Activated T-cell treated with anti-CD3 and anti-CD28 coated beads, Interleukin-2, amount 50 U/mL, for 24 hours (primary cell): ENCODE results near the gene PIGM.

Experiments used
- DNase-seq: peaks from one replicate; pipeline ENCODE4 v3.0.0-alpha.2; 2020
- H3K27ac Mint-ChIP-seq: 2 replicates; pipeline ENCODE4 v1.8.0; 2020; ENCODE audit warnings: mild to moderate bottlenecking, mixed read lengths
- H3K27me3 Mint-ChIP-seq: 2 replicates; pipeline ENCODE4 v1.8.0; 2020; ENCODE audit warnings: mixed read lengths
- H3K36me3 Mint-ChIP-seq: 2 replicates; pipeline ENCODE4 v1.8.0; 2020; ENCODE audit warnings: low read depth, mixed read lengths
- H3K4me1 Mint-ChIP-seq: 2 replicates; pipeline ENCODE4 v1.8.0; 2020; ENCODE audit warnings: low read depth, mixed read lengths
- H3K4me3 Mint-ChIP-seq: 2 replicates; pipeline ENCODE4 v1.8.0; 2020; ENCODE audit warnings: mild to moderate bottlenecking, moderate library complexity, mixed read lengths
- H3K9me3 Mint-ChIP-seq: 2 replicates; pipeline ENCODE4 v1.8.0; 2020; ENCODE audit warnings: mixed read lengths

The PIGM gene

DNA sequence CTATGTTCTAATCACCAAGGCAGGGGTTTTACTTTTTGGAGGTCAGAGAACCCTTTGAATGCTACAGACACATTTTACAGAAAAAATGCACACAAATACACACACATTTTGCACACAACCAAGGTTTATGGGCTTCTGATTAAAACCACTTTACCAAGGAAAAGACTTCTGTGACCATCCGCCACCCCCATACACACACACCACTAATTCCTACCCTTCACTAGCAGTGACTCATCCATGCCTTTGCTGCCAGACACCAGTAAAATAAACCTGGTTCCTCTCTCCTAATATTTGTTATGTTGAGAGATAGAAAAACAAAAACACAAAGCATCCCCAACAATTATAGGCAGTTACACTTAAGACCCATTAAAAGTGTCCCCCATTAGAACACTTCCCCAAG, 12.9 kb downstream of the PIGM start:
- no peak for DNase-seq
- no peaks in the 10 kb centered on the region for H3K9me3 Mint-ChIP-seq
- H3K27me3 Mint-ChIP-seq = no peaks in the 10 kb centered on the region
- no peak overlapping the region for H3K4me3 Mint-ChIP-seq
- H3K27ac Mint-ChIP-seq = no peak overlapping the region
- H3K36me3 Mint-ChIP-seq = no peaks in the 10 kb centered on the region
- H3K4me1 Mint-ChIP-seq = peaks cover 6% of the 10 kb centered on the region

DNA sequence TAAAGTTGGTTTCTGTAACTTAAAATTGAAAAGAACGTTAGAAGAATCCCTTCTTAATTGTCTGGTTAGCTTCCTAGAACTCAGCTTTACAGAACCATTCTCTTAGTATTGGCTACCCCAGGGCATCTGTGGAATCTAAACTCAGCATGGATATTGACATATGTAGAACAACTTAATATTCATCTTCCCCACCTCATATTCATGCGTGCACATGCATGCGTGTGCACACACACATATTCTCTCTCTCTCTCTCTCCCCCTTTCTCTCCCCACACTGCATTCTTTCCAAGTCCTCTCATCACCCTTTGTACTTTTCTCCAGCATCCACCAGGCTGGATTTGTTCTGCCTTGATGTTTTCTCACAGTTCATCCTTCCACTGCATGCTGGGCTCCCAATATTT, 13.4 kb downstream of the PIGM start:
- Mint-ChIP-seq H3K4me1 (peaks cover 6% of the 10 kb centered on the region), H3K36me3 (no peaks in the 10 kb centered on the region), H3K4me3 (no peak overlapping the region), H3K9me3 (no peaks in the 10 kb centered on the region), H3K27ac (no peak overlapping the region), H3K27me3 (no peaks in the 10 kb centered on the region)
- no peak for DNase-seq

DNA sequence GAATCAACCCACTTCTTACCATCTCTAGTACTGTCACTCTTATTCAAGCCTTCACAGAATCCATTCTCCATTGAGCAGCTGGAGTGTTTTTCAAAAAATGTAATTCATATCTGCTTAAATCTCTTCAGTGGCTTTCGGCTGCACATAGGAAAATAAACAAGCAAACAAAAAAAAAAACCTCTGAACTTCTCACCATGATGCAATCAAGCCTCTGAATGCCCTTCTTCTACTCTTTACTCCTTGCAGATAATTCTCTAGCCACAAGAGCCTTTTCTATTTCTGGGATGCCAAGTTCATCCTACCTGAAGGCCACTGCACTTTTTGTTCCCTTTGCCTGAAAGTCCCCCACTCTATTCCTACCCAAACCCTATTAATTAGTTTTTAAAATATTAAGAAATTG, 14.2 kb downstream of the PIGM start:
- H3K27me3 Mint-ChIP-seq = no peaks in the 10 kb centered on the region
- H3K4me1 Mint-ChIP-seq = peaks cover 6% of the 10 kb centered on the region
- DNase-seq = no peak
- no peaks in the 10 kb centered on the region for H3K36me3 Mint-ChIP-seq
- H3K27ac Mint-ChIP-seq = no peak overlapping the region
- H3K4me3 Mint-ChIP-seq = no peak overlapping the region
- no peaks in the 10 kb centered on the region for H3K9me3 Mint-ChIP-seq

DNA sequence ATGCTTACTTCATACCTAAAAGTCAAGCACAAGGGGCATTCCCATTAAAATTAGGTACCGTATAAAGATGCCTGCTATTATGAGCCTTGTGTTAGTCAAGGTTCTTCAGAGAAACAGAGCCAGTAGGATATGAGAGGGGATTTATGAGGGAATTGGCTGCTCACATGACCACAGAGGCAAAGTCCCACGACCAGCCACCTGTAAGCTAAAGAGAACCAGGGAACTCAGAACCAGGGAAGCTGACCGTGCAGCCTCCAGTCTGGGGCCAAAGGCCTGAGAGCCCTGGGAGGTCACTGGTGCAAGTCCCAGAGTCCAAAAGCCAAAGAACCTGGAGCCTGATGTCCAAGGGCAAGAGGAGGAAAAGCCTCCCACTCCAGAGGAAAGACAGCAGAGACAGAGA, 20.0 kb downstream of the PIGM start:
- DNase-seq = no peak
- no peaks in the 10 kb centered on the region for H3K9me3 Mint-ChIP-seq
- H3K27ac Mint-ChIP-seq = no peak overlapping the region
- H3K36me3 Mint-ChIP-seq = no peaks in the 10 kb centered on the region
- H3K4me1 Mint-ChIP-seq = no peaks in the 10 kb centered on the region
- no peak overlapping the region for H3K4me3 Mint-ChIP-seq
- H3K27me3 Mint-ChIP-seq = peaks cover 9% of the 10 kb centered on the region

DNA sequence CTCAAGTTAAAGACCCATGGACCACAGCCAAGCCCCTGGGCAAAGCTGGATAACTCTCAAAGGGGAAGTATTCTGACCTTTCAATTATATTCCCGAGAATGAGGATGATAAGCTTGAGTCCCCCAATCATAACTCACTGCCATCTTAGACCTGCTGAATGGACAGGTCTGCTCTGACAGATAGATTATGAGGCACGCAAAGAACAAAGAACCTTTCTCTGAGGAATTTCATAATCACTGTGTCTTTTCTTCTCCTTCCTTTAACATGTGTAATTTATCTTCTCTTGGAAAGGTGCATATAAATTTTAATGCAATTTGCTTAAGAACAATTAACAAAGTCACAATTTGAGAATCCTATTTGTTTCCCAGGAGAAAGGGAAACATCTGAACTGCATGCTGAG, 22.0 kb downstream of the PIGM start:
- Mint-ChIP-seq H3K27ac (no peak overlapping the region), H3K27me3 (peaks cover 9% of the 10 kb centered on the region), H3K4me1 (no peaks in the 10 kb centered on the region), H3K9me3 (no peaks in the 10 kb centered on the region), H3K36me3 (no peaks in the 10 kb centered on the region), H3K4me3 (no peak overlapping the region)
- DNase-seq = no peak

DNA sequence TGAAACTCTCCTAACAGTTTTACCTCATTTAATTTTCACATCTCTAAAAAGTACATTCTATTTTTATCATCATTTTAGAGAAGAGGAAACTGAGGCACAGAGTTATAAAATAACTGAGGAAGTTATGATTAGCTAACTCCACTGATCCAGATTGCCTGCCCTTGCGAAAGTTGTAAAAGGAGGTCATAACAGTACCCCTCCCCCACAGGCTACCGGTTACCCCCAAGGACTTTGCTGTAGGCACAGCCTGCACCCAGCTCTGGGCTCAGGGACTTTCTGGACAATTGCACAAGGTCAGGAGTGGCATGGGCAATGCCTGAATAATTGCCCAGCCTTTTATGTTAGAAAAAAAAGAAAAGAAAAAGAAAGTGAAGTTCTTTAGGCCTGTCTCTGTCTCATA, 22.7 kb downstream of the PIGM start:
- no peaks in the 10 kb centered on the region for H3K4me1 Mint-ChIP-seq
- H3K4me3 Mint-ChIP-seq = no peak overlapping the region
- no peak for DNase-seq
- H3K36me3 Mint-ChIP-seq = no peaks in the 10 kb centered on the region
- H3K27ac Mint-ChIP-seq = no peak overlapping the region
- H3K27me3 Mint-ChIP-seq = peaks cover 9% of the 10 kb centered on the region
- H3K9me3 Mint-ChIP-seq = no peaks in the 10 kb centered on the region

DNA sequence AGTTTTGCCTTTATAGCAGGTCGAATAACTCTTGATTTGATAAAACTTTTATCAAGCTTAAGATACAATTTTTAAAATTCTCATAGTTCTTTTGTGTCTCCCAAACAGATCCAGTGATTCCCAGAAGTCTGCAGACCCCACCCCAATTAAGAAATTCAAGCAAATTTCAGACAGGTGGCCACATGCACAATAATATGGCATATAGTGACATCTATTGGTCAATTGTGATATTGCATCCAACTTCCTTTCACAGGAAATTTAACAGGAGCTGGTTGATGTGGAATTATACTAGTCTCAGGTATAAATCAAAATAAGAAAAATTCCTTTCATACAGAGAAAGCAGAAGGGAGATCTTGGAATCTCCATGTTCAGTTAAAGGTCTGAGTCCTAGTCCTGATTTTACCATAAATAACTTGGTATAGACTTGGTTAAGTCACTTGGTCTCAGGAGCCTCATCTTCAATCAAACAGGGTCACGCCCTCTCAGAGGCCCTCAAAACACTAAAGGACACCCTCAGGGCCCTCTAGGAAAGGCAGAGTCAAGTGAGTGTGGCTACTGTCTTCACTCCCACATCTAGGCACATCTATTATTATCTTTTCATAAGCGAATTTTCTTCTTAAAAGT, 24.1 kb downstream of the PIGM start:
- Mint-ChIP-seq H3K4me1 (no peaks in the 10 kb centered on the region), H3K27ac (no peak overlapping the region), H3K36me3 (no peaks in the 10 kb centered on the region), H3K9me3 (no peaks in the 10 kb centered on the region), H3K4me3 (no peak overlapping the region), H3K27me3 (peaks cover 9% of the 10 kb centered on the region)
- no peak for DNase-seq

DNA sequence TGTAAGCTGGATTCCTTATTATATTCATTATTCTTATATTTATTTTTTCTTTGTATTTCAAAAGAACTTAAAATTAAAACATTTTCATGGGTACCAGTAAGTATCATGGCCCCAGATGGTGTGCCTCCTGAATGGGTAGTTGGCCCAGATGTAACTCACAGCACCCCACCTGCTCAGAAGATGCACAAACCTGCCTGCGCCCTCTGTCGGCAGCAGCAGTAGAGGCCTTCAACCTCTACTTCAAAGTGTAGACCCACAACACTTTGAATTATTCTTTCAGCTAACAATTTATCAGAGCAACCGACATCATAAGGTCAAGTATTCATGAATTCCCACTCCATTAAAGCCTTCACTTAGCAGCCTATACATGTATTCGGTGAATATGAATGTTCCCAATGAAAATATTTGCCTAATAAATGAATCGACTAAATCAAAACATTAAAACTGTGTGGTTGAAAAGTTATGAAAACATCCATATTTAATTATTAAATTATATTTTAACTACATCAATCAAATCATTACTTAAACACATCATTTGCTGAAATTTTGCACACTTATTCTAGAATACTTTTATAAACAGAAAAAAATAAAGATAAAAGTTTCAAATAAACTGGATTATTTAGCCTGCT, 25.4 kb downstream of the PIGM start:
- no peaks in the 10 kb centered on the region for H3K9me3 Mint-ChIP-seq

DNA sequence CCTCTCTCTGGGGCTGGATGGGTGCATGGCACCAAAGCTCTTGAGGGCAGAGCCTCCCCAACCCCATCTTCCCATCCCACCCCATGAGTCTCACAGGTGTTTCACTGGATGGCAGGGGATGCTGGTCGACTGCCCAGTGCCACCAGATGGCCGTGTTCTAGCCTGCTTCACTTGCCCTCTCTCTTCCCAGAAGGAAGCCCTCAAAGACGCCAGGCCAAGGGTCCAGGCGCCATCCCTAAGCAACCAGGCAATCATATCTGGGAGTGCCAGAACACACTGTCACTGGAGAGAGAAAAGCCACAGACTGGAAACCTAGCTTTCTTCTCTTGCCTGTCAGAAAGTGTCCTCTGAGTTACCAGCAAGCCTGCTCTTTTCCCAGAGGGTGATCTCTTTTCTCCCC, 26.7 kb downstream of the PIGM start:
- DNase-seq = no peak
- Mint-ChIP-seq H3K36me3 (no peaks in the 10 kb centered on the region), H3K4me3 (no peak overlapping the region), H3K27me3 (peaks cover 6% of the 10 kb centered on the region), H3K27ac (no peak overlapping the region), H3K9me3 (no peaks in the 10 kb centered on the region), H3K4me1 (no peaks in the 10 kb centered on the region)

More for the DNA sequence above, 25.4 kb downstream of the PIGM start:
- Mint-ChIP-seq H3K4me1 (no peaks in the 10 kb centered on the region), H3K27me3 (peaks cover 6% of the 10 kb centered on the region), H3K4me3 (no peak overlapping the region), H3K27ac (no peak overlapping the region), H3K36me3 (no peaks in the 10 kb centered on the region)
- peak; percentile 76 for DNase-seq

DNA sequence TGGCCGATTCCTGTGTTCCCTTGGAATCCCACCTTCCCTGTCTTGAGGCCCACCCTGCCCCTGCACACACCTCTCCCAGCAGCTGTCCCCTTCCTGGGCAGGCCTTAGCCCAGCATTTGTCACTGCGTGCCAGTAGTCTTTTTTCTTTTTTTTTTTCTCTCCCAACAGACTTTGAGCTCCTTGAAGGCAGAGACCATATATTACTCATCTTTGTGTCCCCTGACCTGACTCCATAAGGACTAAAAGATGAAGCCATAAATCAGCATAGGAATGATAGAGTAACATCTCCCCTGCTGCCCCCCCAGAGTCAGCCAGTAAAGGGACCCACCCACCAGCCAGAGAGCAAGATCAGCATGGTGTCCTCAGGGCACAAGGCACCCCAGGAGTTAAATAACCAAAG, 27.4 kb downstream of the PIGM start:
- H3K27ac Mint-ChIP-seq = no peak overlapping the region
- no peaks in the 10 kb centered on the region for H3K4me1 Mint-ChIP-seq
- H3K36me3 Mint-ChIP-seq = no peaks in the 10 kb centered on the region
- no peak for DNase-seq
- no peak overlapping the region for H3K4me3 Mint-ChIP-seq
- peaks cover 4% of the 10 kb centered on the region for H3K27me3 Mint-ChIP-seq
- no peaks in the 10 kb centered on the region for H3K9me3 Mint-ChIP-seq

DNA sequence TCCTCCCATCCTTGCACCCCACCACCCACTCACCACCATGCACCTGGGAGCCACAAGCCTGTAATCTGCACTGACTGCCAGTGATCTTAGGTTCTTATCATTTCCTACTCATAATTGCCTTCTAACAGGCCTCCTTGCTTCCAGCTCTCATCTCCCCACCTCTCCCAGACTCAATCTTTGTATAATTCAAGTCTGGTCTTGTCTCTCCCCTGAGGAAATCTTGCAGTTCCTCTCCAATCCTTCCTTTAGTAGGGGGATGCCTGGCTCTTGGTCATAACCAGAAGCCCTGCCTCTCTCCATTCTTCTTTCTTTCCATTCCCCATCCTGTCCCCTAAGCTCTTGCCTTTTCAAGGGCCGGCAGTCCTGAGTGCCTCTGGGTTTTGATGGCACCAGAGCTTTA, 27.8 kb downstream of the PIGM start:
- Mint-ChIP-seq H3K4me1 (no peaks in the 10 kb centered on the region), H3K27ac (no peak overlapping the region), H3K36me3 (no peaks in the 10 kb centered on the region), H3K4me3 (no peak overlapping the region), H3K9me3 (no peaks in the 10 kb centered on the region), H3K27me3 (peaks cover 3% of the 10 kb centered on the region)
- DNase-seq = no peak

DNA sequence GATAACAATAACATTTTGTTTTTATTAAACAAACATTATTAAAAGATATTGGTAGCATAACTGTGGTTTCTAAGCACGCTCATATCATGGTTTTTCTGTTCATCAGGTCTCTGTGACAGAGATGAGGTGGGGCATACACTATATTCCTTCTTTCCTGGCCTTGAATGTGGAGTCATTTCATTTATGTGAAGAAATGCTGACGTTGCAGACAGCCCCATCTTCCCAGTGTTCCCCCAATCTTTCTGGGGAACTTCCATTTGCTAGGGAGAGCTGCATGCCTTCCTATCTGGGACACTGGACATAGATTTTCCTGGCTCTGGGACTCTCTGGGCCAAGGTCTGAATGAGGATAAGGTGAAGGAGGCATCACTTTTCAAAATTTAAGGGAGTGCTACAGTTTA, 30.4 kb downstream of the PIGM start:
- Mint-ChIP-seq H3K27me3 (peaks cover 7% of the 10 kb centered on the region), H3K4me3 (no peak overlapping the region), H3K9me3 (no peaks in the 10 kb centered on the region), H3K27ac (no peak overlapping the region), H3K36me3 (no peaks in the 10 kb centered on the region), H3K4me1 (no peaks in the 10 kb centered on the region)
- DNase-seq = no peak

DNA sequence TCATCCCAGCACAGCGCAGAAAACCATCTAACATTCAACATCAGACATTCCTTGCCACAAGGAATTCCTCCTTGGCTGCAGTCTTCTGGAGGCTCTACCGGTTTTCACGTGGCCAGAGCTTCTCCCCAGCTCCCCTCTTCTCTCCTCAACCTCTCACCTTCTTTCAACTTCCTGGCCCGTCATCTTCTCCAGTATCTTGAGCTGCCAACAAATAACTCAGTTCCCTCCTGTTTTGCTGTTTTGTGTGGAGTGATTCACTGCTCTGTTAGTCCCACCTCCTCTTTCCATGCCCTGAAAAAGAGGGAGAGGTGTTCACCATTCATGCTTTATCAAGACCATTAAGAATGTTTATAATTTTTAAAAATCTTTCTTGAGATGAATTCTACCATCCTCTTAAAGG, 32.6 kb downstream of the PIGM start:
- no peaks in the 10 kb centered on the region for H3K36me3 Mint-ChIP-seq
- no peak overlapping the region for H3K27ac Mint-ChIP-seq
- no peak for DNase-seq
- peaks cover 7% of the 10 kb centered on the region for H3K27me3 Mint-ChIP-seq
- H3K4me1 Mint-ChIP-seq = no peaks in the 10 kb centered on the region
- H3K9me3 Mint-ChIP-seq = no peaks in the 10 kb centered on the region
- no peak overlapping the region for H3K4me3 Mint-ChIP-seq

DNA sequence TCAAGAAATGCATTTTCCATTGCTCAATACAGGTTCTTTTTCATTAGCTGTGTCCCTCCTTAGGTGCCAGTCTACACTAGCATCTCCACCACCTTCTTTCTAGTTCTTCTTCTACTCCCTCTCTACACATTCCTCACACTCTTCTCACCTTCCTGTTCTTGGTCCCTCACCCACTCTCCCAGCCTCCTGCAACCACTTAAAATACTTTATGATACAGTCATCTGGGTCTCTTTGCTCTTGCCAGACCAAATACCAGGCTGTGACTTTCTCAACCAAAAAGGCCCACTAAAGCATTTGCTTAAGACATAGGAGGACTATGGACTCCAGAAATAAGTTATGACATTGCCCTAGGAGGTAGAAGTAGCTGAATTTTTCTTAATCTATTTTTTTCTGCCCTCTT, 35.1 kb downstream of the PIGM start:
- Mint-ChIP-seq H3K27ac (no peak overlapping the region), H3K9me3 (no peaks in the 10 kb centered on the region), H3K36me3 (no peaks in the 10 kb centered on the region), H3K4me3 (no peak overlapping the region), H3K4me1 (peaks cover 3% of the 10 kb centered on the region), H3K27me3 (peaks cover 7% of the 10 kb centered on the region)
- no peak for DNase-seq

DNA sequence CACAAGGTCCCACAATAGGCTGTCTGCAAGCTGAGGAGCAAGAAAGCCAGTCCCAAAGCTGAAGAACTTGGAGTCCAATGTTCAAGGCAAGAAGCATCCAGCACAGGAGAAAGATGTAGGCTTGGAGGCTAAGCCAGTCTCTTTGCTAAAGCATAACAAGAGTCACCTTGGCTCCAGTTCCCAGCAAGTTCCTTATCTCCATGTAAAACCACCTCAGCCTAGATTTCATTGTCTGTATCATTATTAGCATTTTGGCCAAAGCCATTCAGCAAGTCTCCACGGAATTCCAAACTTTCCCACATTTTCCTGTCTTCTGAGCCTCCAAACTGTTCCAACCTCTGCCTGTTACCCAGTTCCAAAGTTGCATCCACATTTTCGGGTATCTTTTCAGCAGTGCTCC, 36.9 kb downstream of the PIGM start:
- H3K36me3 Mint-ChIP-seq = no peaks in the 10 kb centered on the region
- no peaks in the 10 kb centered on the region for H3K9me3 Mint-ChIP-seq
- peaks cover 8% of the 10 kb centered on the region for H3K27me3 Mint-ChIP-seq
- peaks cover 9% of the 10 kb centered on the region for H3K4me1 Mint-ChIP-seq
- DNase-seq = no peak
- H3K4me3 Mint-ChIP-seq = no peak overlapping the region
- no peak overlapping the region for H3K27ac Mint-ChIP-seq

DNA sequence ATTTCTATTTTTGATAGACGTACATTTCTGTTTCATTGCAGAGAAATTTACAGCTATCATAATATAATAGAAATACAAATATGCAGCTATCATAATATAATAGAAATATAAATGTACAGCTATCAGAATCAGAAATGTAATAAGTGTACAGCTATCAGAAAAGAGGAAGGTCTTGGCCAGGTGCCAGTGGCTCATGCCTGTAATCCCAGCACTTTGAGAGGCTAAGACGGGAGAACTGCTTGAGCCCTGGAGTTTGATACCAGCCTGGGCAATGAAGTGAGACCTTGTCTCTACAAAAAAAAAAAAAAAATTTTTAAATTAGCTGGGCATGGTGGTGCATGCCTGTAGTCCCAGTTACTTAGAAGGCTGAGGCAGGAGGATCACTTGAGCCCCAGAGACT, 37.9 kb downstream of the PIGM start:
- no peaks in the 10 kb centered on the region for H3K36me3 Mint-ChIP-seq
- no peak for DNase-seq
- peaks cover 9% of the 10 kb centered on the region for H3K4me1 Mint-ChIP-seq
- H3K4me3 Mint-ChIP-seq = no peak overlapping the region
- H3K27me3 Mint-ChIP-seq = peaks cover 5% of the 10 kb centered on the region
- no peak overlapping the region for H3K27ac Mint-ChIP-seq
- H3K9me3 Mint-ChIP-seq = no peaks in the 10 kb centered on the region
